Panc1 (cell line): ENCODE data around the gene INO80D. TPM values are rescaled to one million over a fixed set of nuclear protein-coding genes. Genes with fewer than 3 reads are reported as not detected.
"Not testable (repeated sequence)": the region's sequence is repeated elsewhere in the genome, so short reads cannot be mapped to it uniquely, and the experiment has no call there.

ENCODE experiments used
- ATAC-seq: fragments of 200-7000 bp; cut with Tn5 transposase; 2 replicates; pipeline ENCODE4 v1.9.1; 2020; ENCODE audit warnings: mild to moderate bottlenecking, moderate library complexity
- BruUV-seq: library from RNA; stranded (reverse); fragments of 400-500 nt; replicated peaks from 2 replicates; lab custom pipeline; 2021; lab: Mats Ljungman, UMichigan
- CTCF ChIA-PET: fragments of 300-600 bp; sonication (Branson Sonifier 250); formaldehyde crosslinking; loops from one replicate; lab custom pipeline; 2022; ENCODE audit warnings: antibody characterized with exemption; lab: Charles Lee
- POLR2A ChIA-PET: fragments of 300-600 bp; sonication (Branson Sonifier 250); formaldehyde crosslinking; loops from one replicate; lab custom pipeline; 2022; ENCODE audit warnings: antibody characterized with exemption; lab: Charles Lee
- DNase-seq: peaks from one replicate; pipeline ENCODE4 v3.0.0-alpha.2; 2010; ENCODE audit warnings: low read depth, low spot score
- H3K27ac ChIP-seq: 2 replicates; pipeline ENCODE4 v1.5.1; 2011; ENCODE audit warnings: mild to moderate bottlenecking, low read length, inconsistent platforms
- H3K27me3 ChIP-seq: fragments of 200-500 bp; sonication (Bioruptor generic); 2 replicates; pipeline ENCODE4 v1.6.0; 2014; ENCODE audit warnings: low read length, inconsistent platforms; ENCODE audit not compliant: control insufficient read depth, insufficient read depth
- H3K36me3 ChIP-seq: fragments of 200-500 bp; sonication (Bioruptor generic); 2 replicates; pipeline ENCODE4 v1.5.1; 2014; ENCODE audit warnings: inconsistent platforms, mild to moderate bottlenecking, low read length, moderate library complexity; ENCODE audit not compliant: control insufficient read depth, insufficient read depth
- H3K4me1 ChIP-seq: 2 replicates; pipeline ENCODE4 v1.5.1; 2011; ENCODE audit warnings: inconsistent platforms, mild to moderate bottlenecking, low read length, moderate library complexity; ENCODE audit not compliant: control insufficient read depth, insufficient read depth
- H3K4me3 ChIP-seq, 2 experiments: 2 replicates each; pipeline ENCODE4 v1.5.1; 2011 to 2012; ENCODE audit warnings: low read depth in 2 of 2, low read length in 2 of 2, mild to moderate bottlenecking in 2 of 2, inconsistent platforms in 1 of 2, moderate library complexity in 1 of 2
- H3K9me3 ChIP-seq: fragments of 200-500 bp; sonication (Bioruptor generic); 2 replicates; pipeline ENCODE4 v1.5.1; 2014; ENCODE audit warnings: low read depth, mild to moderate bottlenecking, inconsistent platforms, low read length, moderate library complexity; ENCODE audit not compliant: control insufficient read depth, insufficient read depth
- in situ Hi-C: cut with HindIII; loops from 2 replicates; pipeline ENCODE4 v1.10.0; 2016; ENCODE audit warnings: low sequenced_read_pairs, low pct_unique_long_range_greater_than_20kb
- intact Hi-C: fragments of 100-400 bp; cut with micrococcal nuclease; formaldehyde crosslinking; loops from one replicate; pipeline ENCODE4 v1.10.0; 2022; ENCODE audit not compliant: unreplicated experiment
- total RNA-seq: library from RNA; stranded (reverse); gene quantifications from one replicate; pipeline ENCODE4 v1.2.1, GENCODE V29; 2021; ENCODE audit not compliant: unreplicated experiment
- TF ChIP-seq, protein P1 (sequence below): fragments of 450-650 bp; IDR thresholded peaks from 2 replicates; pipeline ENCODE4 v1.5.1; 2017; ENCODE audit warnings: mild to moderate bottlenecking
- TF ChIP-seq, protein P2 (sequence below), 2 experiments: IDR thresholded peaks; 2 replicates each; pipeline ENCODE4 v1.6.1; 2011 to 2012; ENCODE audit warnings: low read depth in 2 of 2, control low read depth in 1 of 2, low read length in 1 of 2, mild to moderate bottlenecking in 1 of 2, moderate library complexity in 1 of 2; ENCODE audit not compliant: insufficient read depth in 1 of 2

The INO80D gene
- total RNA-seq, 1 experiment from 2014 or later = 17.9 TPM

DNA sequence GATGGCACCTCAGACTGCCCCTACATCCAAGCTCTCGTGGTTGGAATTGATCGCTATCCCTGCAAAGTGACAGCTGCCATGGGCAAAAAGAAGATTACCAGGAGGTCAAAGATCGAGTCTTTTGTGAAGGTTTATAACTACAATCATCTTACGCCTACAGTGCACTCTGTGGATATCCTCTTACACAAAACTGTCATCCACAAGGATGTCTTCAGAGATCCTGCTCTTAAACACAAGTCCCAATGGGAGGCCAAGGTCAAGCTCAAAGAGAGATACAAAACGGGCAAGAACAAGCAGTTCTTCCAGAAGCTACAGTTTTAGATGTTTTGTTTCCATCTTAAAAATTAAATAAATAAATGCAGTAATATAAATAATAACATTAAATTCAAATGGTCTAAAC lies 45.4 kb downstream of the INO80D start:
- ChIA-PET CTCF (interaction anchor here (0.7 kb wide), 1 partner anchor 8 kb away, joined by 9 read pairs; no protein-coding TSS in a partner anchor), POLR2A (no interaction called here)
- BruUV-seq = no TSS peak
- Histone ChIP-seq H3K27me3 (no peaks in the 10 kb centered on the region), H3K27ac (no peak overlapping the region), H3K4me3 (no peak overlapping the region), H3K9me3 (no peaks in the 10 kb centered on the region), H3K36me3 (peaks cover 2% of the 10 kb centered on the region; the same call in 1 of the 2 replicates), H3K4me1 (no peaks in the 10 kb centered on the region)
- intact Hi-C loops = no loop called here
- ATAC-seq (no peak), DNase-seq (no peak)
- in situ Hi-C loops = no loop called here
- TF ChIP-seq, protein P1, sequence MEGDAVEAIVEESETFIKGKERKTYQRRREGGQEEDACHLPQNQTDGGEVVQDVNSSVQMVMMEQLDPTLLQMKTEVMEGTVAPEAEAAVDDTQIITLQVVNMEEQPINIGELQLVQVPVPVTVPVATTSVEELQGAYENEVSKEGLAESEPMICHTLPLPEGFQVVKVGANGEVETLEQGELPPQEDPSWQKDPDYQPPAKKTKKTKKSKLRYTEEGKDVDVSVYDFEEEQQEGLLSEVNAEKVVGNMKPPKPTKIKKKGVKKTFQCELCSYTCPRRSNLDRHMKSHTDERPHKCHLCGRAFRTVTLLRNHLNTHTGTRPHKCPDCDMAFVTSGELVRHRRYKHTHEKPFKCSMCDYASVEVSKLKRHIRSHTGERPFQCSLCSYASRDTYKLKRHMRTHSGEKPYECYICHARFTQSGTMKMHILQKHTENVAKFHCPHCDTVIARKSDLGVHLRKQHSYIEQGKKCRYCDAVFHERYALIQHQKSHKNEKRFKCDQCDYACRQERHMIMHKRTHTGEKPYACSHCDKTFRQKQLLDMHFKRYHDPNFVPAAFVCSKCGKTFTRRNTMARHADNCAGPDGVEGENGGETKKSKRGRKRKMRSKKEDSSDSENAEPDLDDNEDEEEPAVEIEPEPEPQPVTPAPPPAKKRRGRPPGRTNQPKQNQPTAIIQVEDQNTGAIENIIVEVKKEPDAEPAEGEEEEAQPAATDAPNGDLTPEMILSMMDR = no peak

DNA sequence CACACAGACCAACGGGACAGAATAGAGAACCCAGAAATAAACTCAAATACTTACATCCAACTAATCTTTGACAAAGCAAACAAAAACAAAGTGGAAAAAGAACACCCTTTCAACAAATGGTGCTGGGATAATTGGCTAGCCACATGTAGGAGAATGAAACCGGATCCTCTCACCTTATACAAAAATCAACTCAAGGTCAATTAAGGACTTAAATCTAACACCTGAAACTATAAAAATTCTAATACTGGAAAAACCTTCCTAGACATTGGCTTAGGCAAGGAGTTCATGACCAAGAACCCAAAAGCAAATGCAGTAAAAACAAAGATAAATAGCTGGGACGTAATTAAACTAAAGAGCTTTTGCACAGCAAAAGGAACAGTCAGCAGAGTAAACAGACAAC lies 50.6 kb downstream of the INO80D start:
- H3K36me3 ChIP-seq, CTCF ChIA-PET, H3K4me1 ChIP-seq, BruUV-seq, H3K27me3 ChIP-seq, H3K9me3 ChIP-seq, POLR2A ChIA-PET, DNase-seq, H3K27ac ChIP-seq, H3K4me3 ChIP-seq, intact Hi-C loops, ATAC-seq, in situ Hi-C loops: not testable (repeated sequence)

DNA sequence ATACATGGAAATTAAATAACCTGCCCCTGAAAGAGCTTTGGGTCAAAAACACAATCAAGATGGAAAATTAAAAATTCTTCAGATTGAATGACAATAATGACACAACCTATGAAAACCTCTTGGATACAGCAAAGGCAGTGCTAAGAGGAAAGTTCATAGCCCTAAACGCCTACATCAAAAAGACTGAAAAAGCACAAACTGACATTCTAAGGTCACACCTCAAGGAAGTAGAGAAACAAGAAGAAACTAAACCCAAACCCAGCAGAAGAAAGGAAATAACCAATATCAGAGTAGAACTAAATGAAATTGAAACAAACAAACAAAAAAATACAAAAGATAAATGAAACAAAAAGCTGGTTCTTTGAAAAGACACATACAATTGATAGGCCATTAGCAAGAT lies 52.5 kb downstream of the INO80D start:
- intact Hi-C loops, BruUV-seq, H3K9me3 ChIP-seq, H3K36me3 ChIP-seq, in situ Hi-C loops, H3K27me3 ChIP-seq, H3K4me1 ChIP-seq, ATAC-seq, H3K27ac ChIP-seq, CTCF ChIA-PET, POLR2A ChIA-PET, DNase-seq, H3K4me3 ChIP-seq: not testable (repeated sequence)

DNA sequence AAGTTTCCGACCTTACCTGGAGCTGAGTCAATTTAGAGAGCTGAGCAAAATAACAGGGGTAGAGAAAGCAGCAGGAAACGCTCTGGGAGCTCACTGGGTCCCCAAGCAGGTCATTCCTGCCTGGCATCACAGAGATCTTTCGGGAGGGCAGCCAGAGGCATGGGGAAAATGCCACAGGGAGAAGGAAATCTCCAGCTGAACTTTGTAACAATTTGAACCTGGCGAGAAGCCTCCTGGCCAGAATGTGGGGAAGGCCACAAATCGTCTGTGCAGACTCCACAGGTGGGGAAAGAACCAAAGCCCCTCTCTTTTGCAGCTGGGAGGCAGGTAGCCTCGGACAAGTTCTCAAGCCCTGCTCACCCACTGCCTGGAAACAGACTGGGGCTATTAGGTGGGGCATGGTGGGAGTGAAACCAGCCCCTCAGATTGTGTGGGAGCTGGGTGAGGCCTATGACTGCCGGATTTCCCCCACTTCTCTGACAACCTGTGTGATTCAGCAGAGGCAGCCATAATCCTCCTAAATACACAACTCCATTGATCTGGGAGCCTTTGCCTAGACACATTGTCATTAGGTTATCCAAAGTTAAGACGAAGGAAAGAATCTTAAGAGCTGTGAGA lies 53.9 kb downstream of the INO80D start:
- ATAC-seq (no peak), DNase-seq (no peak)
- intact Hi-C loops (no loop called here), in situ Hi-C loops (no loop called here)
- TF ChIP-seq, protein P1 = no peak
- TF ChIP-seq, protein P2, sequence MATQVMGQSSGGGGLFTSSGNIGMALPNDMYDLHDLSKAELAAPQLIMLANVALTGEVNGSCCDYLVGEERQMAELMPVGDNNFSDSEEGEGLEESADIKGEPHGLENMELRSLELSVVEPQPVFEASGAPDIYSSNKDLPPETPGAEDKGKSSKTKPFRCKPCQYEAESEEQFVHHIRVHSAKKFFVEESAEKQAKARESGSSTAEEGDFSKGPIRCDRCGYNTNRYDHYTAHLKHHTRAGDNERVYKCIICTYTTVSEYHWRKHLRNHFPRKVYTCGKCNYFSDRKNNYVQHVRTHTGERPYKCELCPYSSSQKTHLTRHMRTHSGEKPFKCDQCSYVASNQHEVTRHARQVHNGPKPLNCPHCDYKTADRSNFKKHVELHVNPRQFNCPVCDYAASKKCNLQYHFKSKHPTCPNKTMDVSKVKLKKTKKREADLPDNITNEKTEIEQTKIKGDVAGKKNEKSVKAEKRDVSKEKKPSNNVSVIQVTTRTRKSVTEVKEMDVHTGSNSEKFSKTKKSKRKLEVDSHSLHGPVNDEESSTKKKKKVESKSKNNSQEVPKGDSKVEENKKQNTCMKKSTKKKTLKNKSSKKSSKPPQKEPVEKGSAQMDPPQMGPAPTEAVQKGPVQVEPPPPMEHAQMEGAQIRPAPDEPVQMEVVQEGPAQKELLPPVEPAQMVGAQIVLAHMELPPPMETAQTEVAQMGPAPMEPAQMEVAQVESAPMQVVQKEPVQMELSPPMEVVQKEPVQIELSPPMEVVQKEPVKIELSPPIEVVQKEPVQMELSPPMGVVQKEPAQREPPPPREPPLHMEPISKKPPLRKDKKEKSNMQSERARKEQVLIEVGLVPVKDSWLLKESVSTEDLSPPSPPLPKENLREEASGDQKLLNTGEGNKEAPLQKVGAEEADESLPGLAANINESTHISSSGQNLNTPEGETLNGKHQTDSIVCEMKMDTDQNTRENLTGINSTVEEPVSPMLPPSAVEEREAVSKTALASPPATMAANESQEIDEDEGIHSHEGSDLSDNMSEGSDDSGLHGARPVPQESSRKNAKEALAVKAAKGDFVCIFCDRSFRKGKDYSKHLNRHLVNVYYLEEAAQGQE (IDR thresholded peaks at IDR 0.05; ENCODE audit: insufficient read depth in 1 of 2, low read depth in 2 of 2, low read length in 1 of 2) = no peak
- no peaks in the 10 kb centered on the region for H3K9me3 ChIP-seq
- ChIA-PET POLR2A (no interaction called here), CTCF (no interaction called here)
- H3K27ac ChIP-seq = no peak overlapping the region
- BruUV-seq = no TSS peak
- no peaks in the 10 kb centered on the region for H3K4me1 ChIP-seq
- no peaks in the 10 kb centered on the region; the same call in 1 of the 2 replicates for H3K36me3 ChIP-seq
- H3K4me3 ChIP-seq = no peak overlapping the region
- no peaks in the 10 kb centered on the region for H3K27me3 ChIP-seq
